Activated CD4-positive, alpha-beta memory T cell treated with anti-CD3 and anti-CD28 coated beads for 36 hours (primary cell): ENCODE results near the gene CCDC184. TPM values are rescaled to one million over a fixed set of nuclear protein-coding genes. Genes with fewer than 3 reads are reported as not detected.
A peak's percentile ranks its signal among the peaks of the same experiment; 100 is the strongest.
"Not testable (repeated sequence)": the region's sequence is repeated elsewhere in the genome, so short reads cannot be mapped to it uniquely, and the experiment has no call there.

Experiments used
- CTCF ChIA-PET: fragments of 350-600 bp; sonication (Branson Sonifier 250); formaldehyde crosslinking; loops from one replicate; lab custom pipeline; 2021; ENCODE audit warnings: antibody characterized with exemption, inconsistent platforms; lab: Charles Lee
- POLR2A ChIA-PET: fragments of 350-600 bp; sonication (Branson Sonifier 250); formaldehyde crosslinking; loops from one replicate; lab custom pipeline; 2021; ENCODE audit warnings: antibody characterized with exemption; lab: Charles Lee
- DNase-seq: peaks from one replicate; pipeline ENCODE4 v3.0.0-alpha.2; 2020
- H3K27ac Mint-ChIP-seq: one replicate; pipeline ENCODE4 v1.8.0; 2021; ENCODE audit warnings: mixed read lengths
- H3K27me3 Mint-ChIP-seq: one replicate; pipeline ENCODE4 v1.8.0; 2021; ENCODE audit warnings: mixed read lengths
- H3K36me3 Mint-ChIP-seq: one replicate; pipeline ENCODE4 v1.8.0; 2021; ENCODE audit warnings: mixed read lengths
- H3K4me1 Mint-ChIP-seq: one replicate; pipeline ENCODE4 v1.8.0; 2021; ENCODE audit warnings: low read depth, mixed read lengths
- H3K4me3 Mint-ChIP-seq: one replicate; pipeline ENCODE4 v1.8.0; 2021; ENCODE audit warnings: mild to moderate bottlenecking, mixed read lengths
- H3K9me3 Mint-ChIP-seq: one replicate; pipeline ENCODE4 v1.8.0; 2021; ENCODE audit warnings: mixed read lengths
- intact Hi-C: fragments of 100-400 bp; cut with micrococcal nuclease; formaldehyde crosslinking; loops from one replicate; pipeline ENCODE4 v1.15.1; 2023
- total RNA-seq, 2 experiments: library from RNA; stranded (reverse); gene quantifications; one replicate each; pipeline ENCODE4 v1.2.3, GENCODE V29; 2021

The CCDC184 gene
- total RNA-seq, 2 experiments from 2014 or later: 0.36 to 0.40 TPM

GRCh38 chr12:48194799-48195201 lies 11.4 kb downstream of the CCDC184 start:
- ChIA-PET POLR2A (no interaction called here), CTCF (interaction anchor here (0.8 to 1.4 kb wide), 3 partner anchors 8 to 232 kb away, joined by 4 to 5 read pairs (median 4); partner anchors contain the start of genes CCDC184 and TMEM106C)
- DNase-seq: no peak
- Mint-ChIP-seq H3K36me3 (peaks cover 3% of the 10 kb centered on the region), H3K4me3 (no peak overlapping the region), H3K27me3 (peaks cover 7% of the 10 kb centered on the region), H3K9me3 (no peaks in the 10 kb centered on the region), H3K27ac (no peak overlapping the region), H3K4me1 (peaks cover 15% of the 10 kb centered on the region)
- intact Hi-C loops: loop anchor here (5.0 kb wide), 3 partner anchors 423 to 1822 kb away; partner anchors contain the start of genes CCNT1 and SLC38A2

- peaks cover 5% of the 10 kb centered on the region for H3K27me3 Mint-ChIP-seq
- no peak for DNase-seq
- peak overlapping the region; percentile 86 for H3K4me3 Mint-ChIP-seq
- peaks cover 31% of the 10 kb centered on the region for H3K4me1 Mint-ChIP-seq
- peaks cover 18% of the 10 kb centered on the region for H3K36me3 Mint-ChIP-seq
- ChIA-PET CTCF (interaction anchor here (0.6 to 6.4 kb wide), 20 partner anchors 9 to 421 kb away, joined by 3 to 65 read pairs (median 4); partner anchors contain the start of genes CCDC184 and TMEM106C), POLR2A (interaction anchor here (0.7 to 3.0 kb wide), 6 partner anchors 8 to 140 kb away, joined by 3 to 13 read pairs (median 5); partner anchors contain the start of genes ASB8, CCDC184 and SENP1)
- peak overlapping the region; percentile 99 for H3K27ac Mint-ChIP-seq
- intact Hi-C loops: loop anchor here (5.0 kb wide), 3 partner anchors 420 to 1825 kb away; partner anchors contain the start of genes CCNT1 and SLC38A2
- H3K9me3 Mint-ChIP-seq: no peaks in the 10 kb centered on the region
Measured at GRCh38 chr12:48197549-48197970, 14.1 kb downstream of the CCDC184 start.

GRCh38 chr12:48197971-48198671 lies 14.7 kb downstream of the CCDC184 start:
- intact Hi-C loops: loop anchor here (1.0 to 5.0 kb wide), 8 partner anchors 15 to 1826 kb away; partner anchors contain the start of genes ASB8, CCDC184, CCNT1 and KANSL2
- H3K4me3 Mint-ChIP-seq: peak overlapping the region; percentile 86
- H3K9me3 Mint-ChIP-seq: peaks cover 6% of the 10 kb centered on the region
- peaks cover 23% of the 10 kb centered on the region for H3K36me3 Mint-ChIP-seq
- peaks cover 31% of the 10 kb centered on the region for H3K4me1 Mint-ChIP-seq
- H3K27ac Mint-ChIP-seq: peak overlapping the region; percentile 99
- ChIA-PET CTCF (interaction anchor here (0.6 to 6.4 kb wide), 20 partner anchors 10 to 1161 kb away, joined by 3 to 65 read pairs (median 4); partner anchors contain the start of genes ASB8 and CCDC184), POLR2A (interaction anchor here (0.6 to 3.0 kb wide), 11 partner anchors 9 to 293 kb away, joined by 3 to 13 read pairs (median 3); partner anchors contain the start of genes ASB8, CCDC184 and SENP1)
- DNase-seq: peak; percentile 97
- H3K27me3 Mint-ChIP-seq: peaks cover 5% of the 10 kb centered on the region

- peak; percentile 44 for DNase-seq
- CTCF ChIA-PET: interaction anchor here (0.6 to 6.4 kb wide), 11 partner anchors 11 to 1160 kb away, joined by 3 to 65 read pairs (median 4); partner anchors contain the start of genes ASB8 and CCDC184
- H3K4me3 Mint-ChIP-seq: peak overlapping the region; percentile 86
- intact Hi-C loops: loop anchor here (1.0 to 5.0 kb wide), 8 partner anchors 15 to 1826 kb away; partner anchors contain the start of genes ASB8, CCDC184, CCNT1 and KANSL2
- H3K9me3 Mint-ChIP-seq: peaks cover 11% of the 10 kb centered on the region
- peaks cover 28% of the 10 kb centered on the region for H3K36me3 Mint-ChIP-seq
- H3K27ac Mint-ChIP-seq: peak overlapping the region; percentile 99
- peaks cover 4% of the 10 kb centered on the region for H3K27me3 Mint-ChIP-seq
- peaks cover 31% of the 10 kb centered on the region for H3K4me1 Mint-ChIP-seq
- POLR2A ChIA-PET: interaction anchor here (0.6 to 3.0 kb wide), 9 partner anchors 10 to 293 kb away, joined by 3 to 13 read pairs (median 3); partner anchors contain the start of genes ASB8 and CCDC184
Measured at GRCh38 chr12:48198672-48198971, 15.2 kb downstream of the CCDC184 start.

GRCh38 chr12:48198985-48199384 lies 15.5 kb downstream of the CCDC184 start:
- CTCF ChIA-PET: interaction anchor here (0.6 to 6.4 kb wide), 8 partner anchors 11 to 1160 kb away, joined by 3 to 65 read pairs (median 6); partner anchors contain the start of genes ASB8 and CCDC184
- Mint-ChIP-seq H3K36me3 (peaks cover 31% of the 10 kb centered on the region), H3K27ac (peak overlapping the region; percentile 99), H3K27me3 (peaks cover 2% of the 10 kb centered on the region), H3K9me3 (peaks cover 14% of the 10 kb centered on the region), H3K4me1 (peaks cover 31% of the 10 kb centered on the region), H3K4me3 (peak overlapping the region; percentile 86)
- POLR2A ChIA-PET: interaction anchor here (0.7 to 3.0 kb wide), 8 partner anchors 10 to 294 kb away, joined by 3 to 13 read pairs (median 3); partner anchors contain the start of genes ASB8 and CCDC184
- intact Hi-C loops: loop anchor here (1.0 to 5.0 kb wide), 8 partner anchors 16 to 1827 kb away; partner anchors contain the start of genes ASB8, CCDC184, CCNT1 and KANSL2
- DNase-seq: no peak

- Mint-ChIP-seq H3K4me1 (peaks cover 31% of the 10 kb centered on the region), H3K27ac (peak overlapping the region; percentile 99), H3K27me3 (no peaks in the 10 kb centered on the region), H3K4me3 (peak overlapping the region; percentile 86), H3K9me3 (peaks cover 21% of the 10 kb centered on the region), H3K36me3 (peaks cover 38% of the 10 kb centered on the region)
- CTCF ChIA-PET: interaction anchor here (0.6 to 6.4 kb wide), 7 partner anchors 12 to 419 kb away, joined by 3 to 65 read pairs (median 7); partner anchors contain the start of genes ASB8 and CCDC184
- intact Hi-C loops: loop anchor here (2.0 to 5.0 kb wide), 4 partner anchors 151 to 1827 kb away; partner anchors contain the start of genes CCNT1, SLC38A2 and ZNF641
- DNase-seq: no peak
- POLR2A ChIA-PET: interaction anchor here (3.0 kb wide), 1 partner anchor 42 kb away, joined by 13 read pairs; the partner anchor contains the start of gene ASB8
Measured at GRCh38 chr12:48199774-48200221, 16.4 kb downstream of the CCDC184 start.

GRCh38 chr12:48201091-48201490 lies 17.6 kb downstream of the CCDC184 start:
- ChIA-PET POLR2A (no interaction called here), CTCF (interaction anchor here (4.9 to 6.4 kb wide), 2 partner anchors 13 to 418 kb away, joined by 39 to 65 read pairs; no protein-coding TSS in a partner anchor)
- intact Hi-C loops: no loop called here
- peaks cover 26% of the 10 kb centered on the region for H3K9me3 Mint-ChIP-seq
- H3K27ac Mint-ChIP-seq: no peak overlapping the region
- peaks cover 31% of the 10 kb centered on the region for H3K4me1 Mint-ChIP-seq
- H3K27me3 Mint-ChIP-seq: no peaks in the 10 kb centered on the region
- peaks cover 46% of the 10 kb centered on the region for H3K36me3 Mint-ChIP-seq
- no peak overlapping the region for H3K4me3 Mint-ChIP-seq
- DNase-seq: no peak

- Mint-ChIP-seq H3K27me3 (no peaks in the 10 kb centered on the region), H3K9me3 (peaks cover 30% of the 10 kb centered on the region), H3K27ac (no peak overlapping the region), H3K4me3 (no peak overlapping the region), H3K36me3 (peaks cover 49% of the 10 kb centered on the region), H3K4me1 (peaks cover 30% of the 10 kb centered on the region)
- no peak for DNase-seq
- POLR2A ChIA-PET: no interaction called here
- intact Hi-C loops: no loop called here
- CTCF ChIA-PET: interaction anchor here (4.9 to 6.4 kb wide), 2 partner anchors 13 to 417 kb away, joined by 39 to 65 read pairs; no protein-coding TSS in a partner anchor
Measured at GRCh38 chr12:48201516-48201915, 18.1 kb downstream of the CCDC184 start.

GRCh38 chr12:48202766-48203165 lies 19.3 kb downstream of the CCDC184 start:
- Mint-ChIP-seq H3K27me3 (no peaks in the 10 kb centered on the region), H3K9me3 (peaks cover 43% of the 10 kb centered on the region), H3K4me1 (peaks cover 22% of the 10 kb centered on the region), H3K4me3 (no peak overlapping the region), H3K27ac (no peak overlapping the region), H3K36me3 (peaks cover 55% of the 10 kb centered on the region)
- ChIA-PET POLR2A (no interaction called here), CTCF (no interaction called here)
- intact Hi-C loops: no loop called here
- no peak for DNase-seq

- Mint-ChIP-seq H3K36me3 (peaks cover 55% of the 10 kb centered on the region), H3K27me3 (no peaks in the 10 kb centered on the region), H3K4me1 (peaks cover 22% of the 10 kb centered on the region), H3K27ac (no peak within 1 kb of the TSS), H3K4me3 (no peak within 1 kb of the TSS), H3K9me3 (peaks cover 47% of the 10 kb centered on the region)
- intact Hi-C loops: no loop called here
- ChIA-PET CTCF (no interaction called here), POLR2A (no interaction called here)
- DNase-seq: no peak
Measured at GRCh38 chr12:48203192-48203591, 19.7 kb downstream of the CCDC184 start, which contains the start of gene OR10AD1. OR10AD1 (minus strand) TSS chr12:48203292; CDS start chr12:48203292, 0 bp downstream.

- Mint-ChIP-seq H3K36me3 (peaks cover 20% of the 10 kb centered on the region), H3K9me3 (peaks cover 40% of the 10 kb centered on the region)
- DNase-seq, POLR2A ChIA-PET, H3K4me3 Mint-ChIP-seq, H3K27me3 Mint-ChIP-seq, CTCF ChIA-PET, intact Hi-C loops, H3K4me1 Mint-ChIP-seq, H3K27ac Mint-ChIP-seq: not testable (repeated sequence)
Measured at GRCh38 chr12:48209495-48209894, 26.1 kb downstream of the CCDC184 start.
